Peyer's patch (tissue), 4 donors: ENCODE data around the gene FNDC3B. TPM values are rescaled to one million over a fixed set of nuclear protein-coding genes. Genes with fewer than 3 reads are reported as not detected.

Source experiments
- DNase-seq, 3 donors: peaks; one replicate each; pipeline ENCODE4 v3.0.0-alpha.2; 2017 to 2019
- H3K27ac ChIP-seq, 4 donors: fragments of 200-600 bp; sonication (generic); one replicate each; pipeline ENCODE4 v1.5.1; 2016 to 2019
- H3K27me3 ChIP-seq, 2 donors: fragments of 200-600 bp; sonication (generic); one replicate each; pipeline ENCODE4 v1.5.1; 2019
- H3K36me3 ChIP-seq, 3 donors: fragments of 200-600 bp; sonication (generic); one replicate each; pipeline ENCODE4 v1.5.1; 2016 to 2019
- H3K4me1 ChIP-seq, 4 donors: fragments of 200-600 bp; sonication (generic); one replicate each; pipeline ENCODE4 v1.5.1; 2016 to 2019
- H3K4me3 ChIP-seq, 4 donors: fragments of 200-600 bp; sonication (generic); 1 replicate in 3 of 4; 2 replicates in 1 of 4; pipeline ENCODE4 v1.5.1; 2016 to 2019; ENCODE audit warnings: mild to moderate bottlenecking in 1 of 4
- H3K9me3 ChIP-seq, 4 donors: fragments of 200-600 bp; sonication (generic); one replicate each; pipeline ENCODE4 v1.5.1; 2016 to 2019; ENCODE audit warnings: mild to moderate bottlenecking in 1 of 4
- CTCF ChIP-seq, 6 experiments: fragments of 450-650 bp in 4 of 6; fragments of 200-600 bp in 2 of 6; sonication (generic) in 1 of 6; IDR thresholded peaks; one replicate each; pipeline ENCODE4 v1.5.1; 2017 to 2019; ENCODE audit warnings: antibody characterized with exemption in 6 of 6, mild to moderate bottlenecking in 3 of 6, moderate library complexity in 1 of 6
- POLR2A ChIP-seq, 2 donors: fragments of 450-650 bp; IDR thresholded peaks; one replicate each; pipeline ENCODE4 v1.5.1; 2017; ENCODE audit warnings: antibody characterized with exemption in 2 of 2, mild to moderate bottlenecking in 2 of 2, moderate library complexity in 2 of 2
- total RNA-seq, 4 donors: library from RNA; depleted of rRNA; stranded (reverse); fragments of >200 nt; gene quantifications; one replicate each; pipeline ENCODE4 v1.1.0, GENCODE V29; 2016

Gene FNDC3B
- total RNA-seq, 4 donors from 2014 or later: 28.7 to 74.3 (median 54.6) TPM

GRCh38 chr3:172369590-172370259 lies 330.3 kb downstream of the FNDC3B start:
- Histone ChIP-seq H3K27ac (no peak overlapping the region), H3K4me1 (no peaks in the 10 kb centered on the region), H3K4me3 (no peak overlapping the region), H3K9me3 (no peaks in the 10 kb centered on the region), H3K27me3 (no peaks in the 10 kb centered on the region), H3K36me3 (peaks cover 0 to 23% (median 0%) of the 10 kb centered on the region in 3 donors)
- TF ChIP-seq CTCF (IDR thresholded peaks at IDR 0.05): no peak
- DNase-seq: no peak

- H3K36me3 ChIP-seq: peaks cover 0 to 22% (median 0%) of the 10 kb centered on the region in 3 donors
- no peak for TF ChIP-seq CTCF (IDR thresholded peaks at IDR 0.05)
- no peak for TF ChIP-seq POLR2A (IDR thresholded peaks at IDR 0.05)
- no peaks in the 10 kb centered on the region for H3K4me1 ChIP-seq
- no peaks in the 10 kb centered on the region for H3K9me3 ChIP-seq
- no peak overlapping the region for H3K4me3 ChIP-seq
- H3K27me3 ChIP-seq: no peaks in the 10 kb centered on the region
- DNase-seq: no peak
- no peak overlapping the region for H3K27ac ChIP-seq
These were observed 331.0 kb downstream of the FNDC3B start for GRCh38 chr3:172370419-172370818.

DNA sequence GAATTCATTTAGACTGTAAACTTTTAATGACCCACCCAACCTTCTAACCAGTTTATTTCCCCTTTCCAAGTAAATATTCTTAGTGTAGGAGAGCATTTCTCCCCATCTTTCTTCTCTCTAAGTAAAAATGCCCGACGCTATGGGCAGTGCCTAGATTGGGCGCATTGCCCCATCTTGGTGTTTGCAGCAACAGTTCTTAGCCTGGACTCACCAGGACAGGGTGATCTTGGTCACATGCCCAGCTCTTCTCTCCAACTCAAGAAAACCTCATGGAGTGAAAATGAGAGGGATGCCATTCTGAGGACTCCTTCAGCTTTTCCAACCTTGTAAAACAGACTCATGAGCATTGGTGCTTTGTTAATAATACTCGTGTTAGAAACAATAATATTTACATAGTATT lies 332.2 kb downstream of the FNDC3B start:
- no peaks in the 10 kb centered on the region for H3K4me1 ChIP-seq
- no peaks in the 10 kb centered on the region for H3K27me3 ChIP-seq
- TF ChIP-seq CTCF (IDR thresholded peaks at IDR 0.05) (no peak), POLR2A (IDR thresholded peaks at IDR 0.05) (no peak)
- H3K4me3 ChIP-seq: no peak overlapping the region
- H3K9me3 ChIP-seq: no peaks in the 10 kb centered on the region
- H3K36me3 ChIP-seq: peaks cover 0 to 22% (median 0%) of the 10 kb centered on the region in 3 donors
- no peak overlapping the region for H3K27ac ChIP-seq
- no peak for DNase-seq

DNA sequence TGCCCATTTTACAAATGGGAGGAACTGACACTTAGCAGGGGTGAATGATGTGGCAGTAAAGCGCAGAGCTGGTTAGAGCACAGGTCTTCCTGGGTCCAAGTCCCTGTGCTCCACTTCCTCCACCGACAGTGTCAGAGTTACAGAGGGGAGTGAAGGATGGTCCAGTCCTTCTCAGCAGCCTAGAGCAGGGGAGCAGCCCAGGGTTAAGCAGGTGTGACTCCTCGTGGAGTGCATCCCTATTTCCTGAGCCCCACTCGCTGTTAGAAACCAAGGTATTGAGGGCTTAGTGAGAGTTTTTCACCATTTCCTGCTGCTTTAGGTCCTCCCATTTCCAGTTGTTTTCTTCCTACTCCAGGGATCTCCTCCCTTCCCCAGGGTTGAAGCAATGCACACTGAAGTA lies 333.5 kb downstream of the FNDC3B start:
- peaks cover 0 to 20% (median 0%) of the 10 kb centered on the region in 3 donors for H3K36me3 ChIP-seq
- H3K27ac ChIP-seq: no peak overlapping the region
- H3K4me3 ChIP-seq: no peak overlapping the region
- H3K27me3 ChIP-seq: no peaks in the 10 kb centered on the region
- no peaks in the 10 kb centered on the region for H3K4me1 ChIP-seq
- H3K9me3 ChIP-seq: no peaks in the 10 kb centered on the region
- no peak for DNase-seq
- TF ChIP-seq CTCF (IDR thresholded peaks at IDR 0.05) (no peak), POLR2A (IDR thresholded peaks at IDR 0.05) (no peak)

DNA sequence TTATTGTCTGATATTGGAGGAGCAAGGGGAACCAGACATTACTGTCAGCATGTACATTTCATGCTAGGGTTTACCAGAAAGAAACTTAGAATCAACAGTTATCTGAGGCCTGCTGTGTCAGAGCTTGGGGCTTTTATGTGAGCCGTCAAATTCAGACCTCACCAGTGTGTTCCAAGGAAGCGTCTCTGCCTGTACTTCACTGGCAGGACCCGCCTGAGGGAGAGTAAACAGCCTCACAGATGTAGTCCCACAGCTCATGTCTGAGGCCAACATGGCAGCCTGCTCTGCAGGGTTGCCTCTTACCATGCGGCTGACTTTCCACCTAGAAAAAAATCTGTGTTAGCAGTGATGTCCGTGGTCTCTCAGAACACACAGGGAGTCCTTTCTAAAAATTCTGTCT lies 334.5 kb downstream of the FNDC3B start:
- no peak for DNase-seq
- Histone ChIP-seq H3K4me3 (no peak overlapping the region), H3K9me3 (no peaks in the 10 kb centered on the region), H3K36me3 (peaks cover 0 to 31% (median 0%) of the 10 kb centered on the region in 3 donors), H3K27ac (no peak overlapping the region), H3K27me3 (no peaks in the 10 kb centered on the region), H3K4me1 (no peaks in the 10 kb centered on the region)
- TF ChIP-seq POLR2A (IDR thresholded peaks at IDR 0.05): no peak
- TF ChIP-seq CTCF (IDR thresholded peaks at IDR 0.05): no peak
